Endothelial cell of umbilical vein (primary cell): ENCODE measurements around the gene AKNA. TPM values are rescaled to one million over a fixed set of nuclear protein-coding genes. Genes with fewer than 3 reads are reported as not detected.

ENCODE experiments used
- BruUV-seq: library from RNA; stranded (reverse); fragments of 400-500 nt; replicated peaks from 2 replicates; lab custom pipeline; 2021; lab: Mats Ljungman, UMichigan
- CTCF ChIA-PET: fragments of 300-600, 350-600 bp; sonication (Branson Sonifier 250); formaldehyde crosslinking; loops from one replicate; lab custom pipeline; 2021; ENCODE audit warnings: antibody characterized with exemption, inconsistent platforms; lab: Charles Lee
- POLR2A ChIA-PET: fragments of 300-600, 350-600 bp; sonication (Branson Sonifier 250); formaldehyde crosslinking; loops from one replicate; lab custom pipeline; 2021; ENCODE audit warnings: antibody characterized with exemption, inconsistent platforms; lab: Charles Lee
- DNase-seq: peaks from one replicate; pipeline ENCODE4 v3.0.0-alpha.2; 2011; ENCODE audit warnings: low read depth, low spot score
- FAIRE-seq: peaks from 2 replicates; lab custom pipeline; 2011; peaks lifted over from hg19 to GRCh38; lab: Jason Lieb, UNC
- H2AFZ ChIP-seq: 2 replicates; pipeline ENCODE4 v1.6.0; 2012; ENCODE audit warnings: low read depth, low read length, control low read depth, inconsistent platforms
- H3K27ac ChIP-seq: 2 replicates; pipeline ENCODE4 v1.5.1; 2011; ENCODE audit warnings: low read depth, mild to moderate bottlenecking, control low read depth, low read length, moderate library complexity; ENCODE audit not compliant: insufficient read depth
- H3K27me3 ChIP-seq, 2 experiments: 2 replicates each; pipeline versions ENCODE4 v1.6.0 to v1.6.1; 2011; ENCODE audit warnings: low read length in 2 of 2, mixed read lengths in 1 of 2; ENCODE audit not compliant: control insufficient read depth in 2 of 2, insufficient read depth in 2 of 2
- H3K36me3 ChIP-seq, 2 experiments: 2 replicates in 1 of 2; 3 replicates in 1 of 2; pipeline ENCODE4 v1.5.1; 2011; ENCODE audit warnings: low read length in 2 of 2, mild to moderate bottlenecking in 1 of 2, moderate library complexity in 1 of 2; ENCODE audit not compliant: control insufficient read depth in 2 of 2, insufficient read depth in 2 of 2; ENCODE audit errors: extremely low read depth in 1 of 2
- H3K4me1 ChIP-seq: 3 replicates; pipeline ENCODE4 v1.5.1; 2011; ENCODE audit warnings: mild to moderate bottlenecking, low read length; ENCODE audit not compliant: control insufficient read depth, insufficient read depth; ENCODE audit errors: extremely low read depth
- H3K4me2 ChIP-seq: 2 replicates; pipeline ENCODE4 v1.6.1; 2011; ENCODE audit warnings: low read length, control low read depth, mixed read lengths; ENCODE audit not compliant: insufficient read depth
- H3K4me3 ChIP-seq, 3 experiments: fragments of 200-600 bp in 1 of 3; sonication (generic), shearing (Covaris generic) in 1 of 3; replicated peaks in 1 of 3; 2 replicates each; pipeline ENCODE4 v1.5.1; 2011 to 2016; ENCODE audit warnings: control low read depth in 3 of 3, low read length in 3 of 3, mild to moderate bottlenecking in 2 of 3, inconsistent platforms in 1 of 3, low read depth in 1 of 3, moderate library complexity in 1 of 3; ENCODE audit not compliant: insufficient read depth in 1 of 3
- H3K79me2 ChIP-seq: 2 replicates; pipeline ENCODE4 v1.6.0; 2012; ENCODE audit warnings: low read length, inconsistent platforms; ENCODE audit not compliant: control insufficient read depth, insufficient read depth
- H3K9ac ChIP-seq: replicated peaks from 2 replicates; pipeline ENCODE3; 2011; ENCODE audit warnings: low read length, control low read depth; ENCODE audit not compliant: insufficient read depth; ENCODE audit errors: extremely low read depth
- H3K9me1 ChIP-seq: replicated peaks from 3 replicates; pipeline ENCODE4 v1.6.0; 2011; ENCODE audit warnings: mild to moderate bottlenecking, low read length; ENCODE audit not compliant: control insufficient read depth, insufficient read depth; ENCODE audit errors: extremely low read depth
- H3K9me3 ChIP-seq: replicated peaks from 2 replicates; pipeline ENCODE4 v1.5.1; 2012; ENCODE audit warnings: low read length, inconsistent platforms; ENCODE audit not compliant: control insufficient read depth, insufficient read depth
- H4K20me1 ChIP-seq: replicated peaks from 2 replicates; pipeline ENCODE3; 2011; ENCODE audit warnings: mild to moderate bottlenecking, low read length; ENCODE audit not compliant: control insufficient read depth, insufficient read depth; ENCODE audit errors: extremely low read depth
- CTCF ChIP-seq, 2 donors: IDR thresholded peaks; 1 replicate in 1 of 2; 2 replicates in 1 of 2; pipeline ENCODE4 v1.5.1; 2011; ENCODE audit warnings: low read length in 2 of 2, mild to moderate bottlenecking in 2 of 2, moderate library complexity in 2 of 2, control low read depth in 1 of 2, inconsistent platforms in 1 of 2, low read depth in 1 of 2; ENCODE audit not compliant: insufficient read depth in 1 of 2; ENCODE audit errors: extremely low read depth in 1 of 2
- GATA2 ChIP-seq: IDR thresholded peaks from 2 replicates; pipeline ENCODE4 v1.7.0; 2011; ENCODE audit warnings: low read depth, mild to moderate bottlenecking, moderate library complexity, mixed read lengths, low read length; ENCODE audit not compliant: insufficient read length, insufficient read depth
- JUN ChIP-seq: IDR thresholded peaks from 2 replicates; pipeline ENCODE4 v1.6.1; 2011; ENCODE audit warnings: borderline replicate concordance, low read depth; ENCODE audit not compliant: insufficient read length, insufficient read depth
- MAX ChIP-seq: IDR thresholded peaks from 2 replicates; pipeline ENCODE4 v1.6.1; 2011; ENCODE audit not compliant: insufficient read depth, insufficient read length
- MYC ChIP-seq: IDR thresholded peaks from one replicate; pipeline ENCODE4 v1.6.1; 2011; ENCODE audit warnings: mild to moderate bottlenecking, low read depth, low read length
- POLR2AphosphoS5 ChIP-seq: IDR thresholded peaks from 2 replicates; pipeline ENCODE4 v1.6.1; 2012; ENCODE audit warnings: low read depth, mild to moderate bottlenecking, control low read depth, low read length, moderate library complexity; ENCODE audit not compliant: insufficient read depth
- dilution Hi-C: fragments of 300-500 bp; cut with MboI; formaldehyde crosslinking; loops from one replicate; pipeline ENCODE4 v1.15.0; 2019; ENCODE audit warnings: low sequenced_read_pairs; ENCODE audit not compliant: extremely low pct_ligation_motif_present
- intact Hi-C: fragments of 100-400 bp; cut with micrococcal nuclease; formaldehyde crosslinking; loops from one replicate; pipeline ENCODE4 v1.10.0; 2022
- polyA plus RNA-seq, 4 experiments: library from polyadenylated mRNA; depleted of rRNA in 3 of 4; stranded (reverse) in 3 of 4; unstranded in 1 of 4; fragments of >200 nt; gene quantifications; 2 replicates each; pipeline versions ENCODE4 v1.2.1 to v1.2.3, GENCODE V29; 2011 to 2012; ENCODE audit warnings: missing spikeins in 1 of 4
- total RNA-seq: library from RNA; stranded (reverse); gene quantifications from 2 replicates; pipeline ENCODE4 v1.2.3, GENCODE V29; 2021

The AKNA gene
- total and polyA plus RNA-seq, 2 donors (not counting 3 experiments of a cell fraction or from before 2014, with no cell fraction given) = 11.3 to 22.4 TPM

GRCh38 chr9:114394523-114395333 lies 6.9 kb upstream of the AKNA start:
- dilution Hi-C loops = no loop called here
- ChIA-PET POLR2A (no interaction called here), CTCF (interaction anchor here (1.0 to 1.9 kb wide), 4 partner anchors 9 to 288 kb away, joined by 3 to 9 read pairs (median 4); partner anchors contain the start of gene TEX48)
- H2AFZ ChIP-seq = no peak overlapping the region
- H3K4me2 ChIP-seq = no peak overlapping the region
- no peak overlapping the region for H3K9ac ChIP-seq
- TF ChIP-seq POLR2AphosphoS5 (no peak), MAX (no peak), CTCF (IDR thresholded peaks at IDR 0.05; ENCODE audit: extremely low read depth in 1 of 2, insufficient read depth in 1 of 2, low read depth in 1 of 2, low read length in 2 of 2) (no peak), GATA2 (no peak), JUN (no peak), MYC (no peak)
- no peak overlapping the region for H3K27ac ChIP-seq
- intact Hi-C loops = no loop called here
- H3K36me3 ChIP-seq = no peaks in the 10 kb centered on the region
- no peaks in the 10 kb centered on the region for H3K27me3 ChIP-seq
- H4K20me1 ChIP-seq = no peaks in the 10 kb centered on the region
- DNase-seq (no peak), FAIRE-seq (no peak)
- no peaks in the 10 kb centered on the region for H3K79me2 ChIP-seq
- H3K4me3 ChIP-seq = no peak overlapping the region
- no peaks in the 10 kb centered on the region for H3K9me1 ChIP-seq
- no TSS peak for BruUV-seq
- no peaks in the 10 kb centered on the region for H3K9me3 ChIP-seq
- no peaks in the 10 kb centered on the region for H3K4me1 ChIP-seq
